ENCODE results near the gene TMEM266.

TMEM266 gene

DNA sequence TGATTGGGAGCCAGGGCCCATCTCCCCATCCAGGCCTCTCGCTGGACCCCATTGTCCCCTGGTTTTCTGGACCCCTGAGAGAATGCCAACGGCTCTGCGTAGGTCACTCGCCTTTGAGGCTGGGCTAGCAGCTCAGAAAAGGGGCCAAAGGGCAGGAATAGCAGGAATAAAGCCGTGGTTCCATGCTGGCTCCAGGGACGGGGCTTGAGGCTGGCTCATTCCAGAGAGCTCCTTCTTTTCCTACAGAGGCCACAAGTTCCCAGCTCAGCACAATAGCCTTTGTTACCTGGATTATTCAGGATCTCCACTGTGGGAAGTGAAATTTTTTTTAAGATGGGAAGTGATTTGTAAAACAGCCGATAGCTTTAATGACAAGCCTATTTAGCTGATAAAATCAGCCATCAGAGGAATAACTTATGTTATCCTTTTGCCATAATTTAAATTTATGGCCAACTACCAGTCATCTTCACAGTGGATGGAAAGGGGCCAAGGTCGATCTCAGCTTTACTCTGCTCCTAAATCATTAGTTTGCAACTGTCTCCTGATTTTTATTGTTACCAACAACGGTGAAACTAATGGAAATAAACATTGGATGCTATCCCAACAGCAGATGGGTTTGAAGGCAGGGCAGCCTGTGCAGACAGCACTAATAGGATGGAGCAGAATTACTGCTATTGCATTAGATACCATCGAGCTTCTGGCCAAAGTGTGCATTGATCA lies 124.3 kb downstream of the TMEM266 start:
- no peak for DNase-seq (ENCODE audit: low read depth in 2 of 2)
- H3K4me3 ChIP-seq (replicated peaks in 1 of 2; ENCODE audit: low read depth in 2 of 2, low read length in 2 of 2), result no peak overlapping the region
- TF ChIP-seq, protein P1, sequence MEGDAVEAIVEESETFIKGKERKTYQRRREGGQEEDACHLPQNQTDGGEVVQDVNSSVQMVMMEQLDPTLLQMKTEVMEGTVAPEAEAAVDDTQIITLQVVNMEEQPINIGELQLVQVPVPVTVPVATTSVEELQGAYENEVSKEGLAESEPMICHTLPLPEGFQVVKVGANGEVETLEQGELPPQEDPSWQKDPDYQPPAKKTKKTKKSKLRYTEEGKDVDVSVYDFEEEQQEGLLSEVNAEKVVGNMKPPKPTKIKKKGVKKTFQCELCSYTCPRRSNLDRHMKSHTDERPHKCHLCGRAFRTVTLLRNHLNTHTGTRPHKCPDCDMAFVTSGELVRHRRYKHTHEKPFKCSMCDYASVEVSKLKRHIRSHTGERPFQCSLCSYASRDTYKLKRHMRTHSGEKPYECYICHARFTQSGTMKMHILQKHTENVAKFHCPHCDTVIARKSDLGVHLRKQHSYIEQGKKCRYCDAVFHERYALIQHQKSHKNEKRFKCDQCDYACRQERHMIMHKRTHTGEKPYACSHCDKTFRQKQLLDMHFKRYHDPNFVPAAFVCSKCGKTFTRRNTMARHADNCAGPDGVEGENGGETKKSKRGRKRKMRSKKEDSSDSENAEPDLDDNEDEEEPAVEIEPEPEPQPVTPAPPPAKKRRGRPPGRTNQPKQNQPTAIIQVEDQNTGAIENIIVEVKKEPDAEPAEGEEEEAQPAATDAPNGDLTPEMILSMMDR (IDR thresholded peaks at IDR 0.05; ENCODE audit: low read depth, low read length), result no peak

DNA sequence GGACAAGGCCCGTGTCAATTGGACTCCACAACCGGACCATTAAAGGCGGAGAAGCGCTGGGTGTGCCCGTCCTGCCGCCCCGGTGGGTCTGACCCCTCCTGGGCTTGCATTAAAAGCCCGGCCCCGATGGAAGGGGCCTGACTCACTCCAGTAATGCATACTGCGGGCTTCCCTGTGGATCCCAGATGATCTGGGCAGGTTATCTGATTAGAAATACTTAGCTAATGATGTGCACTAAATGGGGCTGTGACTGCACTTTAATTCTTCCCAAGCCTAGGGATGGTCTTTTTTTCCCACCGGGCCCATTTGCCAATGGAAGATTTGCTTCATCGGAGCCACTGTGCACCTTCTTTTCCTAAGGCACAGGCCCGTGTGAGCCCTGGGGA lies 124.9 kb downstream of the TMEM266 start:
- TF ChIP-seq, protein P1 (IDR thresholded peaks at IDR 0.05; ENCODE audit: low read depth, low read length), result no peak
- H3K4me3 ChIP-seq (replicated peaks in 1 of 2; ENCODE audit: low read depth in 2 of 2, low read length in 2 of 2), result no peak overlapping the region
- no peak for DNase-seq (ENCODE audit: low read depth in 2 of 2)

DNA sequence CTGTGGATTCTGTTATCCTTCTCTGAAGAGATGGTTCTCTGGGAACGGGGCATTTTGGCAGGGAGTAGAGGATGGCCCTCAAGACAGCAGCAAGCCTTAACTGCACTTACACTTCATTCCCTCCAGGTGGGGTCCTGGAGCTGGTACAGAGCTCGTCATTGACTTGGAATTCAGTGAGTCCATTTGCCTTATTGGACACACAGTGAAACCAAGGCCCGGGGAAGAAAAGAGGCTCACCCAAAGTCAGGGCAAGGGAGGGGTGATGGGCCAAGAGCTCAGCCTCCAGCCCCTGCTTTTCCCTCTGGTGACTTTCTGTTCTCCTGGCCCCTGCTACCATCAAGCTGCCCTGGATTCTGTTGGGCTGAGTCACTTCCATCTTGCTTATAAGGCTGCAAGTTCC lies 125.9 kb downstream of the TMEM266 start:
- no peak overlapping the region for H3K4me3 ChIP-seq (replicated peaks in 1 of 2; ENCODE audit: low read depth in 2 of 2, low read length in 2 of 2)
- peak; percentile 74 to 91 for DNase-seq (ENCODE audit: low read depth in 2 of 2)
- TF ChIP-seq, protein P1 (IDR thresholded peaks at IDR 0.05; ENCODE audit: low read depth, low read length), result peak; percentile 81

DNA sequence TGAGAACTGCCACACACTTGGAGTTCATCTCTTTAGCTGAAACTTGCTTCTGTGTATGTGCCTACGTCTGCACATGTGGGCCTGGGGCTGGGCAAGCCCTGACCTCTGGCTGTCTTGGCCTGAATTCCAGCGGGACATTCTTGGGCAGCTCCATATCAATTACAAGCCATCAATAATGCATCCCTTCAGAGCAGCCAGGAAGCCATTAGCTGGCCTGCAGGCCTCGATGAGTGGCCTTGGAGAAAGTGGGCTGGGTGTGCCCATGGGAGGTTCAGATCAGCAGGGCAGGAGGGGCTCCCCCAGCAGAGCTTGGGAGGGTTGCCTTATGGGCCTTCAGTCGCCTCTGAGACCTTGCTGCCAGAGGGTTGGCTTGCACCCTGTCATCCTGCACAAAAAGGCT lies 127.4 kb downstream of the TMEM266 start:
- TF ChIP-seq, protein P1 (IDR thresholded peaks at IDR 0.05; ENCODE audit: low read depth, low read length), result no peak
- DNase-seq (ENCODE audit: low read depth in 2 of 2), result no peak
- no peak overlapping the region for H3K4me3 ChIP-seq (replicated peaks in 1 of 2; ENCODE audit: low read depth in 2 of 2, low read length in 2 of 2)

DNA sequence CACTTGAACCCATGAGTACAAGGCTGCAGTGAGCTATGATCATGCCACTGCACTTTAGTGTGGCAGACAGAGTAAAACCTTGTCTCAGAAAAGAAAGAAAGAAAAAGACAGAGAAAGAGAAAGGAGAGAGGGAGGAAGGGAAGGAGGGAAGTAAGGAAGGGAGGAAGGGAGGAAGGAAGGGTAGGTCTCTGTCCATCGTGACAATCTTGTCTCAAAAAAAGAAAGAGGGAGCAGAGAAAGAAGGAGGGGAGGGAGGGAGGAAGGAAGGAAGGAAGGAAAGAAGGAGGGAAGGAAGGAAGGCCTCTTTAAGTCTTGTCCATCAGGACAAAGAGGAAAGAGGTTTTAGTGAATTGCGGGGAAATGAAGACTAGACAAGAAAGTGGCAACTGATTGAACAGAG lies 129.3 kb downstream of the TMEM266 start:
- no peak for DNase-seq (ENCODE audit: low read depth in 2 of 2)
- TF ChIP-seq, protein P1 (IDR thresholded peaks at IDR 0.05; ENCODE audit: low read depth, low read length), result no peak
- H3K4me3 ChIP-seq (replicated peaks in 1 of 2; ENCODE audit: low read depth in 2 of 2, low read length in 2 of 2), result no peak overlapping the region

DNA sequence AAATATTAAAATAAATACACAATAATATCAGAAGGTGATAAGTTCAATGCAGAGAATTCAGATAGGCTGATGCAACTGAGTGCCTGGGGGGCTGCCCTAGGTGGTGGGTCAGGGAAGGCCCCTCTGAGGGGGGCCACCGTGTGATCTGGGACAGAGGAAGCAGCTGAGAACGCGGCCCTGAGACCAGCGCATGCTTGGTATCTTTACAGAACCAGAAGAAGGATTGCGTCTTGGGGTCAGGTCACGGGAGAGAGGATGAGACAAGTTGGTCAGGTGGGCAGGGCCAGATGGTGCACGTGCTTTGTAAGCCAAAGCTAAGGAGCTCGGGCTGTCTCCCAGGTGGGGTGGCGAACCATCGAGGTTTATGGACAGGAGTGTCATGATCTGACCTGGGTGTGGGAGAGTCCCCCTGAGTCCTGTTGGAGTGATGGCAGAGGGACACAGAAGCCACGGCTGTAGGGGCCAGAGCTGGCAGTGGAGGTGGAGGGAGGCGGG lies 130.3 kb downstream of the TMEM266 start:
- no peak overlapping the region for H3K4me3 ChIP-seq (replicated peaks in 1 of 2; ENCODE audit: low read depth in 2 of 2, low read length in 2 of 2)
- TF ChIP-seq, protein P1 (IDR thresholded peaks at IDR 0.05; ENCODE audit: low read depth, low read length), result no peak
- DNase-seq (ENCODE audit: low read depth in 2 of 2), result no peak

Data from cardiac fibroblast (primary cell).